PC-3 (cell line): Measurements from ENCODE around the gene PTPN1.

ENCODE experiments used
- EZH2phosphoT487 ChIP-seq: fragments of 300-600 bp; sonication (generic); IDR thresholded peaks from 2 replicates; pipeline ENCODE4 v1.6.1; 2018; ENCODE audit warnings: mild to moderate bottlenecking, antibody characterized with exemption, low read length, borderline replicate concordance
- TF ChIP-seq, protein P1 (sequence below): fragments of 300-600 bp; sonication (generic); conservative IDR thresholded peaks from 2 replicates; pipeline ENCODE4 v1.5.1; 2017; ENCODE audit warnings: antibody characterized with exemption, low read depth, mild to moderate bottlenecking, low read length

DNA sequence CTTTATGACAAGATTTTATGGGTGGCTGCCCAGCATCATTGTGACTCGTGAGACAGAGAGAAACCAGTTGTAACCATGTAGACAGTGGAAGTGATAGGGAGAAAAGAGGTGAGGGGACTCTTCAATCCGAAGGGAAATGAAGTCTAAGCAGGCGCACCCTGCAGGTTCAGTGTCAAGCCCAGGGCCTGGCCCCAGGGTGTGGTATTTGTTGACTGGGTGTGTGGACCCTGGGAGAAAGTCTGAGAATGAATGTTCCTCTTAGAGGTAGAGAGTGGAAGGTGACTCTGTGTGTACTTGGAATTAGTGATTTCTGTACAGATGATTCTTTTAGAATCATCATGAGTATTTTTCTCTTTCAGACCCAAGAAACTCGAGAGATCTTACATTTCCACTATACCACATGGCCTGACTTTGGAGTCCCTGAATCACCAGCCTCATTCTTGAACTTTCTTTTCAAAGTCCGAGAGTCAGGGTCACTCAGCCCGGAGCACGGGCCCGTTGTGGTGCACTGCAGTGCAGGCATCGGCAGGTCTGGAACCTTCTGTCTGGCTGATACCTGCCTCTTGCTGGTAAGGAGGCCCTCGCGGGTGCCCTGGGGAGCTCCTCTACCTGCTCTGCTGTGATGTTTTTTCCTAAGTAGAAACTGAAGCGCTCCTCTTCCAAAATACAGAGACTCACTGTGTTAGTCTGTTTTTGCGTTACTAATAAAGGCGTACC is 68.0 kb downstream of the PTPN1 start:
- no peak for TF ChIP-seq EZH2phosphoT487
- TF ChIP-seq, protein P1, sequence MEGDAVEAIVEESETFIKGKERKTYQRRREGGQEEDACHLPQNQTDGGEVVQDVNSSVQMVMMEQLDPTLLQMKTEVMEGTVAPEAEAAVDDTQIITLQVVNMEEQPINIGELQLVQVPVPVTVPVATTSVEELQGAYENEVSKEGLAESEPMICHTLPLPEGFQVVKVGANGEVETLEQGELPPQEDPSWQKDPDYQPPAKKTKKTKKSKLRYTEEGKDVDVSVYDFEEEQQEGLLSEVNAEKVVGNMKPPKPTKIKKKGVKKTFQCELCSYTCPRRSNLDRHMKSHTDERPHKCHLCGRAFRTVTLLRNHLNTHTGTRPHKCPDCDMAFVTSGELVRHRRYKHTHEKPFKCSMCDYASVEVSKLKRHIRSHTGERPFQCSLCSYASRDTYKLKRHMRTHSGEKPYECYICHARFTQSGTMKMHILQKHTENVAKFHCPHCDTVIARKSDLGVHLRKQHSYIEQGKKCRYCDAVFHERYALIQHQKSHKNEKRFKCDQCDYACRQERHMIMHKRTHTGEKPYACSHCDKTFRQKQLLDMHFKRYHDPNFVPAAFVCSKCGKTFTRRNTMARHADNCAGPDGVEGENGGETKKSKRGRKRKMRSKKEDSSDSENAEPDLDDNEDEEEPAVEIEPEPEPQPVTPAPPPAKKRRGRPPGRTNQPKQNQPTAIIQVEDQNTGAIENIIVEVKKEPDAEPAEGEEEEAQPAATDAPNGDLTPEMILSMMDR = no peak
